ENCODE results near the gene EZR.

DNA sequence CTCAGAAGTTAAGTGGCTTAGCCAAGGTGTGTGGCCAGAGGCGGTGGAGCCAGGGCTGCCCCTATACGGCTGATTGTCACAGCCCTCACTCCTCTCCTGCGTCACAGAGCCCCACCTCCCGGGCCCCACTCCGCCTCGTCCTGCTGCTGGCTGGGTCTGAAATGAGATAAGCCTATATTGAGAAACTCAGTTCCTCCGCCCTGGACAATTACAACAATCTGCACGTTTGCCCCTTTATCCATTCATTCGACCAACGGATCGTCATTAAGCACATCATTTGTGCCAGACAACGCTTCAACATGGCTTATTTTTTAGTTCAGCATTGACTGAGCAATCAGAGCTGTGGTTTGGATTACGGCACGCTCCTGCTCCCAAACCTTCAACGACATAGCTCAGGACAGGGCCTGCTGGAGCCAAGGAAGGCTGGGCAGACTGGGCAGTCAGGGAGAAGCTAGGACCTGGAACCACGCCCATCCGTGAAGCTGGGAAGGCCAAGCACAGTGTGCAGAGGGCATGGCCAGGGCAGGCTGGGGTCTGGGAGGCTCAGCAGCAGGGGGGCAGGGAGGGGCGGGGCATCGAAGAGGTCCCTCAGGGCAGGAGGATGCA is 16.6 kb upstream of the EZR start:
- TF ChIP-seq SPI1 (IDR thresholded peaks at IDR 0.05; ENCODE audit: low read depth, low read length): no peak
- TF ChIP-seq POLR2A (IDR thresholded peaks at IDR 0.05; ENCODE audit: low read depth, low read length): no peak
- TF ChIP-seq POLR2AphosphoS5 (IDR thresholded peaks at IDR 0.05; ENCODE audit: low read depth, low read length): no peak
- TF ChIP-seq POU2F2 (IDR thresholded peaks at IDR 0.05; ENCODE audit: low read depth, low read length): no peak
- TF ChIP-seq TAF1 (IDR thresholded peaks at IDR 0.05; ENCODE audit: low read depth, low read length): no peak
